Activated CD4-positive, alpha-beta T cell treated with anti-CD3 and anti-CD28 coated beads, Interleukin-2, amount 50 U/mL, for 24 hours (primary cell): ENCODE measurements around the gene PAQR3.
A peak's percentile ranks its signal among the peaks of the same experiment; 100 is the strongest.

Experiments
- DNase-seq, 2 donors: peaks; one replicate each; pipeline ENCODE4 v3.0.0-alpha.2; 2020; ENCODE audit warnings: low read depth in 1 of 2, low spot score in 1 of 2

Gene PAQR3, protein sequence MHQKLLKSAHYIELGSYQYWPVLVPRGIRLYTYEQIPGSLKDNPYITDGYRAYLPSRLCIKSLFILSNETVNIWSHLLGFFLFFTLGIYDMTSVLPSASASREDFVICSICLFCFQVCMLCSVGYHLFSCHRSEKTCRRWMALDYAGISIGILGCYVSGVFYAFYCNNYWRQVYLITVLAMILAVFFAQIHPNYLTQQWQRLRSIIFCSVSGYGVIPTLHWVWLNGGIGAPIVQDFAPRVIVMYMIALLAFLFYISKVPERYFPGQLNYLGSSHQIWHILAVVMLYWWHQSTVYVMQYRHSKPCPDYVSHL

DNA sequence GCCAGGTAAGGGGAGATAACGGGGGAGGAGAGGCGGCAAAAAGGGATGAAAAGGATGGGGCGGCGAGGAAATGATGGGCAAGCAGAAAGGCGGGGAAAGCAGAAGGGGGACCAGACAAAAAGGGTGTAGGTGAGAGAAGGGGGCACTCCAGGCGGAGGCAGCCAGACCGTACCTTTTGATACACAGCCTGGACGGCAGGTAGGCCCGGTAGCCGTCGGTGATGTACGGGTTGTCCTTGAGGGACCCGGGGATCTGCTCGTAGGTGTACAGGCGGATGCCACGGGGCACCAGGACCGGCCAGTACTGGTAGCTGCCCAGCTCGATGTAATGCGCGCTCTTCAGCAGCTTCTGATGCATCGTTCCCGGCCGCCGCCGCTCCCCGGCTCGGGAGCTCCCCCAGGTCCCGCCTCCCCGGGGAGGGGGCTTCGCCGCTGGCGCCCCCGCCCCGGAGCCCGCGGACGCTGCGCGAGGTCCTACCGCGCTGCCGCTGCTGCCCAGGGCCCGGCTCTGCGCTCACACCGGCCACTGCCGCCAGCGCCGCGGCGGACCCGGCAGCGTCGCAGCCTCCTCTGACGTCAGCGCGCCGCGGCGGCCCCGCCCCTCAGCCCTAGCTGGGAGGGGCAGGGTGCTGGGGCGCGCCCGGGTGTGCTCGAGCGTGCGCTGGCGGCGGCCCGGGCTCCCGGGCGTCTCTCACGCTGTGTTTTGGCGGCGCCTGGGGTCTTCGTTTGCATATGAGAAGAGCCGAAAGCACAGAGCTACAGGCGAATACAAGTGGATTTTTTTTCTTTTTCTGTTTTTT, at the start of gene PAQR3:
TSS of gene PAQR3 (minus strand) at position 571 of the 799 bp plus-strand sequence. CDS start at position 357, 214 bp downstream.
- peak; percentile 70 to 71 for DNase-seq

DNA sequence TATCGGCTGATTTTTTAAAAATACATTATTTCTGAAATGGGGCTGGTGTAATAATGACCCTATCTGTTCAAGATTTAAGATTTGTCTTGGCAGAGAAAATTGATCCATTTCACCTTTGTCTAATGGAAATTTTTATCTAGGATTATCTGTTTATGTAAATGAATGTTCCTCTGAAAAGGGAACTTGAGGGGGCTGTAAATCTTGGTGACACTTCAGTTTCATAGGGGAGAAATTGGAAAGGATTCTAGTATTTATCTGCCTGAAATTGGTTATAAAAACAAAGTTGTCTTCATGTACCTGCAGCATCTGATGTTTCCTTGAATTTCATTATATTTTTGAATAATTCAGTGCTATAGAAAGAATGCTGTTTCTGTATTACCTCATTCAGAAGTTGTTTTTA, 48.4 kb upstream of the PAQR3 start:
- no peak for DNase-seq

DNA sequence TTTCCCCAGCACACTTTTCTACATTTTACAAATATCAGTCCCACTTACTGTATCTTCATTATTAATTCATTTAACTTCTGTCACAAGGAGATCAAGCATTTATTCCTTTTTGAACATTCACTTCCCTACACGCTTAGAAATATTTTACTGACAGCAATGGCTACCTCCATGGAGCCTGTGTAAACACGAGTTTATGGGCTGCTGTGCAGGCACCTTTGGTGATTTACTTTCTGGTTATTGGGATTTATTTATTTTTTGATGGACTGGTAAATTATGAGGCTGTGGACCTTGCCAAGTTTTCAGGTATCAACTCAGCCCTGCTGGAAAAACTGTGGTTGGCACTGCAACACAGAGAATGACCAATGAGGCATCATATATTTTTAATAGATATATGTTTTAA, 45.4 kb upstream of the PAQR3 start:
- no peak for DNase-seq

DNA sequence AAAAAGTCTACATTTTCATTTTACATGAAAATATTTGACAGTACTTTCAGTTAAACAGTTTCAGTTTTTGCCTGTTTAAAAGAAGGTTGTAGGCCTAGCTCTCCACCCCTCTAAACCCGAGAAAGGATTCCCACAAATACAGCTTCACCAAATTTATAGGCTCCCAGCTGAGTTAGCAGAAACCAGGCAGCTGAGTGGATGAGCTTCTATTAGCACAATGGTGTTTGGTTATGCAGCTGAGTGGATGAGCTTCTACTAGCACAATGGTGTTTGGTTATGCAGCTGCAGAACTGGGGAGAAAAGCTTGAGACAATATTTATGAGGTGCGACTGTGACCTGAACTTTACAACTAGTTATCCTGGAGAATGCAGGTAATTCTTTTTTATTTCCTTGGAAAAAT, 36.6 kb upstream of the PAQR3 start:
- DNase-seq = no peak

DNA sequence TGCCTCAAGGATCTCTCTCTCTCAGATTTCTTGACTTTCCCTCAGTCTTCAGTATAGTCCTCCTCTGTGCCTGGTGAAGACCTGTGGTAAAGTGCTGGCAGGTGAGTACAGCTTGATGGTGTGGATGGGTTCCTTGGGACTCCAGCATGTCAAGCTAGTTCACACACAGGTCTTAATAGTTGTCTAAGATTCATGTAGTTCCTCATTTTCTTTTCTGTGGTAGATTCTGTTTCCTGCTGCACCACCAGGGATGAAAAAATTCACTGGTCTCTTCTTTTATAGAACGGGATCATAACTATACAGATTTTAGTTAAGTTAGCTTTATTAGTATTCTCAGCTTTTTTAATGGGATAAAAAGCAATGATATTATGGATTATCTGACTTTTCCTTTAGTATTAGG, 32.5 kb upstream of the PAQR3 start:
- no peak for DNase-seq

DNA sequence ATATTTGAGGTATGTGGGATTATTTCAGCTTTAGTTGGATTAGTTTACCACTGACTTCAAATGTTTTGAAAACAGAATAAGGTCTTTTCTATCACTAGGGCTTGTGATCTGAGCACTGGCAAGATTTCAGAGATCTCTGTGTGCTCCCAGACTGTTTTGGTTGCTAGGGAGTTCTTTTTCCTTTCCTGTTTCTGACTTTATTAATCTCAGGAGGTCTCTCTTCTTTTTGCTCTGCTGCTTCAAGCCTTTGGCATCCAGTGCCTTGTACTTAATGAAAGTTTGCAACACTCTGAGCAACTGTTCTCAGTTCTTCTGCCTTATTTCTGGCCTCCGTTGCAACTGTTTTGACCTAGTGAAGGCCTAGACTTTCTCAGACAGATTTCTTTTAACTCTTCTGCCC, 32.1 kb upstream of the PAQR3 start:
- DNase-seq = no peak

DNA sequence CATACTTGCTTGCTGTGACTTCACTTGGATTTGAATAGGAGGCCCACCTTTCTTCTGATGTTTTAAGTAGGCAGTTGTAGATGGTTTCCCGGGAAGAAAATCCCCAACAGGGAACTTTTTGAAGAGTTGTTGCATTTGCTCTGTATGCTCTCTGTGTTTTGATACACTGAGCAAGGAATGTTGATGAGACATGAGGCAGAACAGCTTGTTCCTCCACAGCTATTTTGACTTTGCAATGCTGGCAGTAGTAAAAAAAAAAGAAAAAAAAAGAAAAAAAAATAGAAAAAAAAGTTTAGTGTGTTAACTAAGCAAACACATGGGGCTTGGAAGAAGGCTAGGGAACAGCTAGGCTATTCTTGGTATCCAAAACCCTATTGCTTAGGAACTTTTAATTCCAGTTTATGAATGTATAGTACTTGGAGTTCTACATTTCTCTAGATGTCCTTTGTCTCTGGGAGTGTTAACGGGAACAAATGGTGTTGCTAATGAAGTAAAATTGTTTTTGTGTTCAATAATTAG, 23.4 kb upstream of the PAQR3 start:
- no peak for DNase-seq

DNA sequence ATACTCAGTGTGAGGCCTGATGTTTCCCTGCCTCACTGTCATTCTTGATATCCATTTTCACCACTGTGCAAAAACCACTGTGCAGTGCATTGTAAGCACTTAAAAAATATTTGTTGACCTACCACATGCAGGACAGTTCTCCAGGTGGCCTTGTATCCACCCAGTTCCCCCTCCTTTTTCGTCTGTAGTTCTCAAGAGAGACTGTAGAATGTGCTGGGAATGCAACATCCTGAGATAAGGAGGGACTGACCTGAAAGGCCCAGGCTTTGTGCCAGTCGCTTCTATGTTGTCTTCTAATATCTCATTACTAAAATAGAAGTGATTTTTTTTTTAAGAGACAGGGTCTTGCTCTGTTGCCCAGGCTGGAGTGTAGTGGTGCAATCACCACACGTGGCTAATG, 21.7 kb upstream of the PAQR3 start:
- DNase-seq = no peak

DNA sequence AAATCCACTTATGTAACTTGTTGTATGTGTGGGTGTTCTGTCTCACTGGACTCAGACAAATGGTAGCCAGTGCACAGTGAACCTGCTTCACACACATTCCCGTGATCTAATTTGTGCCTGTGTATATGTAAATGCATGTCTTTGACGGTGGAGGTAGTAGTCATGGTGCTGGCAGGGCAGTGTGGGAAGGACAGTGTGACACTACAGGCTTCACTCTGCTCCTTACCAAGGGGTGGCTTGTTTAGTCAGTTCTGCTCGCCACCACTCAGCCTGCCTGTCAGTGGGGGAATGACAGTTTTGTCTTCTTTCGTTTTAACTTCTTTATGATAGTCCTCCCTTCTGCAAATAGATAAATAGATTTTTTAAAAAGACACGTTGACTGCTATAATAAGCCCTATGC, 17.7 kb upstream of the PAQR3 start:
- no peak for DNase-seq

DNA sequence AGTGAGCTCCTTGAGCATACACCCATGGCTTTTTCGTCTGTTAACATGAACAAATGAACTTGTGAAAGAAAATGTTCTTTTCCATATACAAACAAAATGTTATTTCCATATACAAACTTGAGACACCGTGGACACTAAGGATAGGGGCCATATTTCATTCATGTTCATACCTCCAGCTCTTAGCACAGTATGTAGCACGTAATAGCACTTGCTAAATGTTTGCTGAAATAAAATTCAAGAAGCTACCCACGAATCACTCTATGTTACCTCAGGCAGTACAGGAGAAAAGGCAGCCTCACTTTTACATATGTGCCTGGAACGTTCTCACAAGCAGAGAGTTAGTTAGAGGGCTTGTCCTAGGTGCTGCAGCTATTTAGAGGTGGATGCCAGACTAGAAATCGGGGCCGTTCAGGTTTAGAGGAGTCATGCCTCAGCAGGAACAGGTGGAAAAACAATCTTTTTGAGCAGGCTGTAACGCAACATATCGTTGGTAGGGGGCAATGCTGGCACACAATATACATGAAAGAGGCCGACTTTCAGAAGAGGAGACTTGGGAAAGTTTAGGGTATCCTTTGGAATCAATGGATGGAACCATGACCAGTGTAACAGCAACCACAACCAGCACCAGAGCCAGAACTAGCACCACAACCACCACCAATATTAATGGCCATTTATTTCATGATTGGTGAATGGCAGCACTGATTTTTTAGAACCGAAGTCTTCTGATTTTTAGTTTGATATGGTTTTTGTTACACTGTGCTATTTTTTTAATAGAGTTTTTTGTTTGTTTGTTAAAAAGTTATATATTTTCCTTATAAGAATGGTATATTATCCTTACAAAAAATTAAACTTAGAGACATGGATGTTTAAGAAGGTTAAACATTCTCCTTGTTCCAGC, 14.8 kb upstream of the PAQR3 start:
- no peak for DNase-seq

DNA sequence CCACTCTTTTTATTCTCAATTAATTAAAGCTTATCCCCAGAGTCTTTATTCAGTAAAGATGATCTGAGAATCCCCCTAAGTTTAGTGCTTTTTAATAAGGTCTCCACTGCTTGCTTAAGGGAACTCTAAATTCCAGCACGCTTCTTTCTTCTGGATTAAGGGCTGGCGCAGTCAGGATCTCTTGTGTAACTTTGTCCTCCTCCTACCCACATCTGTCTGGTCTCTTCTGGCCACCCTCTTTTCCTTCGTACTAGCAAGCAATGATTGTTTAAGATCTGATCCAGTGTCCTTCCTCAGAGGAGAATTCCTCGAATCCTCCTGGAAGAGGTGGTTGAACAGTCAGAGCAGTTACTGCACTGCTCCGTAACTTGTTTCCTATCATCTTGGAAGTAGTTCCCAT, 14.0 kb upstream of the PAQR3 start:
- no peak for DNase-seq

DNA sequence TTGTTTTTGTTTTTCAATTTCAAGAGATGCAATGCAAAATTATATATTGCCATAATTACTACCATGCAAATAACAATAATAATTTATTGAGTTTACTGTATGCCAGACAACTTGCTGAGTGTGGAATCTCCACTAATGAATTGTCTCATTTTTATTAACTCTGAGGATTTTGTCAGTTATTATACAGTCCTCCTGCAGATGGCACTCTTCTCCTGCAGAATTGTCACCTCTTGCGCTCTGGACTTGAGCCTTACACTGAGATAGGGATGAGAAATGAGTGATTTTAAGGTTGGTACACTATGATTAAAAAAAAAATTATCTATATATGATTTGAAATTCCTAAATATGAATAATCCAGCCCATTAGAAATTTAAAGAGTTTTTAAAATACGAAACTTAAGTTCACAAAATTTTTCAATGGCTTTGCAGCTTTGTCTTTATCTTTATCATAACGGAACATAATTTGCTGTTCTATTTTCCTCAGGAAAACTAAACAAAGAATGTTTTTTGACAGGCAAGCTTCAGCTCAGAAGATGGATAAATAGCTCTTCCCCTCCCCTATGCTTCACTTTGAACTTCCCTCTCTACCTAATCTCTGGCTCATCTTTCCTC, 12.7 kb upstream of the PAQR3 start:
- peak in 1 of 2 donors; percentile 43 for DNase-seq

DNA sequence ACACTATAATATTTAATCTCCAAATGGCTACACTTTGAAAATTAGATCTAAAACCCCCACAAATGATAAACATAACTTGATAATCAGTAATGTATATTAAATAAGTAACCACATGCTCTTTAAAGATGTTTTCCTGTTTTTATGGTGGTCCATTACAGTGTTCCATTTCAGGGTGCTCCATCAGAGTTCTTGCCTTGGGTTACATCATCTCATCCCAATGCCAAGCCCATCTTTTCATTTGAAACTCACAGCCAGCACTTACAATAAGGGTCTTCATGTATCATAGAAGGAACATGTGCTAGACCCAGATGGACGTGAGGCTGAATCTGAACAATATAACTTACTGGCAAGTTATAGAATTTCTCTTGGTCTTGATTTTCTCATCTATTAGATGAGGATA, 10.5 kb upstream of the PAQR3 start:
- DNase-seq = no peak

DNA sequence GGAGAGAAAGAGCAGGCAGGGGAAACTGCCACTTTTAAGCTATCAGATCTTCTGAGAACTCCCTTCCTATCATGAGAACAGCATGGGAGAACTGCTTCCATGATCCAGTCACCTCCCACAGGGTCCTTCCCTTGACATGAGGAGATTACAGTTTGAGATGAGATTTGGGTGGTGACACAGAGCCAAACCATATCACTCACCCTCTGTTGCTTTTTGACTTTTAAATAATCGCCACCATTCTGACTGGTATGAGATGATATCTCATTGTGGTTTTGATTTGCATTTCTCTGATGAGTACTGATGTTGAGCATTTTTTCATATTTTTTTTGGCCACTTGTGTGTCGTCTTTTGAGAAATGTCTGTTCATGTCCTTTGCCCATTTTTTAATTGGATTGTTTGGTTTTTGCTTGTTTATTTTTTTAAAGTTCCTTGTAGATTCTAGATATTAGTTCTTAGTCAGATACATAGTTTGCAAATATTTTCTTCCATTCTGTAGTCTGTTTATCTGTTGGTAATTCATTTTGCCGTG, 6.5 kb upstream of the PAQR3 start:
- DNase-seq = no peak

DNA sequence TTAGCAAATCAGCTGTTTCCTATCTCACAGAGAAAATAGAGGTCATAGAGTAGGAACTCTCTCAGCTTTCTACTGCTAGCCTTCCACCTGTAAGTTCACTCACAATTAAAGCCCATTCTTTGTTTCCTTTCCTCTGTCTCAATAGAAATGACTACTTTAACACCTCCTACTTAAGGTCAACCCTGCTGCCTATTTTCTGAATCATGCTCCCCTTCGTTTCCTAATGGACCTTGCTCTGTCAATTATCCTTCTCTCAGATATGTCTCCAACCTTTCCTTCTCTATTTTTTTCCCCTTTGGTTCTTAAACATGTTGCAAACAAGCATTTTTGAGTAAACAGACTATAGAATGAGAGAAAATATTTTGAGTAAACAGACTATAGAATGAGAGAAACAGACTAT, 5.1 kb upstream of the PAQR3 start:
- no peak for DNase-seq

DNA sequence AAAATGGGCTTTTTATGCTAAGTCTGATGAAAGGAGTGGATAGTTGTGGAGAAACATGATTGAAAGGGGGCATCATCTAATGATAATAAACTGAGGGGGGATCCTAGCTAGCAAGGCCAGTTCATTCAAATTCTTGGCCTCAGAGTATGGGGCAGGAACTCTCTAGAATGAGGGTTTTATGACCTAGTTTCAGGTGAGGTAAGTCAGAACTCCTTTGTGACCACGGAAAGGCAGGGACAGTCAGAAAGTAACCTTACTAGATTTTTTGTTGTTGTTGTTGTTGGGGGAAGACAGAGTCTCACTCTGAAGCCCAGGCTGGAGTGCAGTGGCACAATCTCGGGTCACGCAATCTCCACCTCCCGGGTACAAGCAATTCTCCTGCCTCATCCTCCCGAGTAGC, 1.5 kb upstream of the PAQR3 start:
- DNase-seq = no peak

DNA sequence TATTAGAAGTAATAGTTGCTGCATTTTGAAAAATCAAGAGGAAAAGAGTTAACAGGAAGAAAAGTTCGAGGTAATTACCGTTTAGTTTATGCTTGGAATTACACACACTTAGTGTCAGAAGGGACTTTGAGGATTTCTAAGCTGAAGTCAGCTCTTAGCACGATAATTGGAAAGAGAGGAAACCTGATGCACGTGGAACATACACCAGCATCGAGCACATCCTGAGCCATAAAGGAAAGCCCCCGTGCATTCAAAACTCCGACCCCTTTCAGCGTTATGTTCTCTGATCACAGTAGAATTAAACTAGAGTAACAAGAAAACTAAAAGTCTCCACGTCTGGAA, 400 bp upstream of the PAQR3 start:
- DNase-seq = no peak

DNA sequence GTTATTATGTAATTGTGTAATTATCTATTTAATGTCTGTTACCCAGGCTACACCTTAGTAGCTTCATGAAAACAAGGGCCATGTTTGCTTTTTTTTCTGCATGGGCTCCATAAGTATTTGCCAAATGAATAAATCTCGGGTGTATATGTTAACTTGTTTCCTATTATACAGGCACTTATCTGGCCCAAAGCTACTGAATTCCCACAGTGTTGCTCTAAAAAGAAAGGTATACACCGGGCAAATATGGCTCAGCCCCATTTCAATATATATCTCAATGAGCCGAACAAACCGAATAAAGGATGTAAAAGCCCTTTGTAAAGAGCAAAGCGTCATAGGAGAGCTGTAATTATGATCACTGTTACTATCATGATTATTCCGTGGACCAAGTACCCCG, 767 bp downstream of the PAQR3 start:
- no peak for DNase-seq

DNA sequence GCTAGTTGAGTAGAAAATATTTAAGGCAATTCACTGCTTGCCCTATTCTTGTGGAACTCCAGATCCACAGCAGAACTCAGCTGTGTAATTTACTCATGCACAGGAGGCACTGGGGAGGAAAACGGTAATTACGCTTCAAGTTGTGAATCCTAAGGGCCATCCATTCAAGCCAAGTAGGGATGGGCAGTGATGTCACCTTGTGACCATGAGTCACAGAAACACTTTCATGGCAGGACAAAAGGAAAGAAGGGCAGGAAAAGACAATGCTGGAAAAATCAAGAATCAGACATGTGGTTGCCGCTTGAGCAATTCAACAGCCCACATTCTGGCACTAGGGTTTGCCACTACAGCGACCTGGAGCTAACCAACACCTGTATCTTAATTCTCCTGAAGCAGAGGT, 1.4 kb downstream of the PAQR3 start:
- no peak for DNase-seq

DNA sequence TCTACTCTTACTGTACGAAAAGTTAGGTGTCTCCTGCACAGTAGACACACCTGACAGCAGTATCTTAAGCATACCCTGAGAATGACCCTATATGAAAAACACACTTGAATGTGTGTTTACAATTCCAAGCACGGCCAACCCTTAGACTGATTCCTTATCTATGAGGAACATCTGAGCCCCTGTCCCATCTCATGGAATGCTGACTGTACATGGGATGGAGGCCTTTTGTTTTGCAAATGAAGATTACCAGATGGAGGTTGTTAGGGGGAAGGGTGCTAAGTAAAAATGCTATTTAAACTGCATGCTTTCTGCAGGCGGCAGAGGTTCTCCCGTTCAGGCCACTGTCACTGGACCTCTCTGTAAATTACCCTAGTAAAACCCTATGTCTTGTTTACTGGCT, 2.2 kb downstream of the PAQR3 start:
- DNase-seq = no peak

DNA sequence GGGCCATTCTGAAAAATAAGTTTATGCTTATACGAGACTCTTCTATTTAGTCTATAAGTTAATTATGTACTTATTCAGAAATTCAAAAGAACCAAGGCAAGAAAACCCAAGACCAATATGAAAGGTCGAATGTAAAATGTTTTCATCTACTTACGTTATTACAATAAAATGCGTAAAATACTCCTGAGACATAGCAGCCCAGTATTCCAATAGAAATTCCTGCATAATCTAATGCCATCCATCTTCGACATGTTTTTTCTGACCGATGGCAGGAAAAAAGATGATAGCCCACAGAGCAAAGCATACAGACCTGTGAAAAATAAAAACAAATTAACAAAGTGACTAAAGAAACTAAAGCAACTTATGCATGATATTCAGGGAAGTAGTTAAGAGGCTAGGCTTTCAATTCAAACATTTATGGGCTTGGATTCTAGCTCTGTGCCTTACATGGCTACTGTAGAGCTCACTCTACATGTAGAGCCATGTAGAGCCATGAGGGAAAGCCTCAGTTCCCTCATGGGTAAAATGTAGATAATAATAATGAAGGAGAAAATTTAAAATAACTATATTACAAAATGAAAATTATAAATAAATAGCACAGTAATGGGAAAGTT, 9.1 kb downstream of the PAQR3 start:
- DNase-seq = no peak
